Left ventricle myocardium inferior (tissue), 1 donor: Measurements from ENCODE around the gene TUBB1. TPM values are rescaled to one million over a fixed set of nuclear protein-coding genes. Genes with fewer than 3 reads are reported as not detected.
A peak's percentile ranks its signal among the peaks of the same experiment; 100 is the strongest.

ENCODE experiments used
- DNase-seq: peaks from one replicate; pipeline ENCODE4 v3.0.0-alpha.2; 2020
- H3K27ac ChIP-seq: fragments of 200-600 bp; replicated peaks from 2 replicates; pipeline ENCODE4 v1.8.0; 2021
- H3K27me3 ChIP-seq: fragments of 200-600 bp; 2 replicates; pipeline ENCODE4 v1.8.0; 2021; ENCODE audit warnings: low read depth
- H3K36me3 ChIP-seq: fragments of 200-600 bp; 2 replicates; pipeline ENCODE4 v1.8.0; 2021
- H3K4me1 ChIP-seq: fragments of 200-600 bp; 2 replicates; pipeline ENCODE4 v1.8.0; 2021
- H3K4me3 ChIP-seq: fragments of 200-600 bp; 2 replicates; pipeline ENCODE4 v1.8.0; 2021; ENCODE audit warnings: mild to moderate bottlenecking, moderate library complexity
- H3K9me3 ChIP-seq: fragments of 200-600 bp; replicated peaks from 2 replicates; pipeline ENCODE4 v1.8.0; 2021
- intact Hi-C: fragments of 100-400 bp; cut with micrococcal nuclease; formaldehyde crosslinking; loops from one replicate; pipeline ENCODE4 v1.11.0; 2022
- total RNA-seq: library from RNA; stranded (reverse); fragmentation: NEBNext Ultra II Directional; extraction: Animal tissue kit (Norgen Biotek cat#: 25700); gene quantifications from one replicate; pipeline ENCODE4 v1.2.1, GENCODE V29; 2021
- TF ChIP-seq, protein P1 (sequence below): fragments of 200-600 bp; IDR thresholded peaks from 2 replicates; pipeline ENCODE4 v1.8.0; 2021; ENCODE audit warnings: antibody characterized with exemption, mild to moderate bottlenecking, borderline replicate concordance
- donor health status: DM: no; HTN: yes; CAD: no; lungs with severe emphysema.

Gene TUBB1
- total RNA-seq, 1 donor from 2014 or later = 0.30 TPM

DNA sequence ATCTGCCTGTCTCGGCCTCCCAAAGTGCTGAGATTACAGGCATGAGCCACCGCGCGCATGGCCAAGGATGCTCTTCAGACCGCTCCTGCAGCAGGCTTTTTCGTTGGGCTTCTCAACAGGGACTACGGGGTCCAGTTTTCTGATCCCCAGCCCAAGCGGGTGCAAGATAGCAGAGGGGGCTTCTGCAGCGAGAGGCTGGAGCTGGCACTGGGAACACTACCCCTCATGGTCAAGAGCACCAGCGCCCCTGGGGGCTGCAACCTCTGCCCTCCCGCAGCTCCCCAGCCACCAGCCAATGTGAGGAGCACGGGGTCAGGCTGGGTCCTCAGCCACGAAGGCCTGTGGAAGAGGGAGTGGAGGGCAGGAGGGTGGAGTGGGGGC lies 18.2 kb upstream of the TUBB1 start:
- TF ChIP-seq, protein P1, sequence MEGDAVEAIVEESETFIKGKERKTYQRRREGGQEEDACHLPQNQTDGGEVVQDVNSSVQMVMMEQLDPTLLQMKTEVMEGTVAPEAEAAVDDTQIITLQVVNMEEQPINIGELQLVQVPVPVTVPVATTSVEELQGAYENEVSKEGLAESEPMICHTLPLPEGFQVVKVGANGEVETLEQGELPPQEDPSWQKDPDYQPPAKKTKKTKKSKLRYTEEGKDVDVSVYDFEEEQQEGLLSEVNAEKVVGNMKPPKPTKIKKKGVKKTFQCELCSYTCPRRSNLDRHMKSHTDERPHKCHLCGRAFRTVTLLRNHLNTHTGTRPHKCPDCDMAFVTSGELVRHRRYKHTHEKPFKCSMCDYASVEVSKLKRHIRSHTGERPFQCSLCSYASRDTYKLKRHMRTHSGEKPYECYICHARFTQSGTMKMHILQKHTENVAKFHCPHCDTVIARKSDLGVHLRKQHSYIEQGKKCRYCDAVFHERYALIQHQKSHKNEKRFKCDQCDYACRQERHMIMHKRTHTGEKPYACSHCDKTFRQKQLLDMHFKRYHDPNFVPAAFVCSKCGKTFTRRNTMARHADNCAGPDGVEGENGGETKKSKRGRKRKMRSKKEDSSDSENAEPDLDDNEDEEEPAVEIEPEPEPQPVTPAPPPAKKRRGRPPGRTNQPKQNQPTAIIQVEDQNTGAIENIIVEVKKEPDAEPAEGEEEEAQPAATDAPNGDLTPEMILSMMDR = no peak
- intact Hi-C loops = no loop called here
- Histone ChIP-seq H3K9me3 (no peaks in the 10 kb centered on the region), H3K4me3 (no peak overlapping the region), H3K27me3 (no peaks in the 10 kb centered on the region), H3K4me1 (peaks cover 32% of the 10 kb centered on the region), H3K36me3 (peaks cover 60% of the 10 kb centered on the region), H3K27ac (no peak overlapping the region)
- DNase-seq = no peak

DNA sequence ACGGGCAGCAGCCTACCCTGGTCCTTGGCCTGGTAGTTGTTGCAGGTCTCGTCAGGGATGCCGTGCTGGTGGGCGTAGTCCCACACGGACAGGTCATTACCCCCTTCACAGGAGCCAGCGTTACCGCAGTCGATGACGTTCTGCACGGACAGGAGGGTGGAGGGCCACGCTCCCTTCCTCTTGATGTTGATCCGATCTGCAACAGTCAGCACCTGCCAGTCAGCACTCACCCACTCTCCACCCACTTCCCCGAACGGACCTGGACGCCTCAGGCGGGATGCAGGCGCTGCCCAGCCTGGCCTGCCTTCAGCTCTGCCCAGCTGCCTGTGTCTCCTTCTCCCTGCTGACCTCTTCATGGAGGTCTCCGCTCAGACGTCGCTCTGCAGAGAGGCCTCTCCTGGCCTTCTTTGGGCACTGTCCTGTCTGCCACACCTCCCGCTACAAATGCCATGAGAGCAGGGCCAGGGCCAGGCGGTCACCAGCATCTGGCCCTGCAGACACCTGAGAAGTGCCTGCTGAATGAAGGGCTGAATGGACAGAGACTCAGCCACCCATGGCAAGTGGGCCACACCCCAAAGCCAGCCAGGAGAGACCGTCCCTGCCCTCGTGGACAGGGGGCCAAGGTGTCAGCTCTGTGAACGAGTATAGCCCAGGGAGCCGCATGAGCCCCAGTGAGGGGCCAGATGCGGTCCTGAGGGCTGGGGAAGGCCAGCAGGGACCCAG lies 17.6 kb upstream of the TUBB1 start:
- Histone ChIP-seq H3K27ac (no peak overlapping the region), H3K27me3 (no peaks in the 10 kb centered on the region), H3K9me3 (no peaks in the 10 kb centered on the region), H3K4me1 (peaks cover 37% of the 10 kb centered on the region), H3K36me3 (peaks cover 55% of the 10 kb centered on the region), H3K4me3 (no peak overlapping the region)
- DNase-seq = no peak
- TF ChIP-seq, protein P1 = no peak
- intact Hi-C loops = no loop called here

DNA sequence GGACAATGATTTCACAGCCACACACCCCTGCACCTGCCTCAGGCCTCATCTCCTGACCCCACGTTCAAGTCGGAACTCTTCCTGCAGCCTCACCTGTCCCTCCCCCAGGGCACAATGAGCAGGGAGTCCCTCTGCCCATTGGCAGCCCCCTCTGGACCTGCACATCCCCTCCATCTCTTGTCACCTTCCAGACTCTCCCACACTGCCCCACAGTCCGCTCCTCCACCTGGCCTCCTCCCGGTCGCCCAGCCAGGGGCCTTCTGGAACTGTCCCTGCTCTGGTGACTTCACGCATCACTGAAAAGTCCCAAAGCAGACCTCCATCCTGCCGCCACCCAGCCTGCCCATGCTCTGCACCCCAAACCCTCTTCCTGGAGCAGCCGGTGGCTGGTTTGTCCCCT lies 16.8 kb upstream of the TUBB1 start:
- intact Hi-C loops = no loop called here
- no peak for DNase-seq

GRCh38 chr20:59002874-59003399 lies 16.3 kb upstream of the TUBB1 start:
- H3K27ac ChIP-seq = no peak overlapping the region

More for the DNA sequence above, 16.8 kb upstream of the TUBB1 start:
- Histone ChIP-seq H3K4me3 (no peak overlapping the region), H3K9me3 (no peaks in the 10 kb centered on the region), H3K4me1 (peaks cover 45% of the 10 kb centered on the region), H3K27ac (no peak overlapping the region), H3K27me3 (no peaks in the 10 kb centered on the region), H3K36me3 (peaks cover 47% of the 10 kb centered on the region)
- TF ChIP-seq, protein P1 = no peak

DNA sequence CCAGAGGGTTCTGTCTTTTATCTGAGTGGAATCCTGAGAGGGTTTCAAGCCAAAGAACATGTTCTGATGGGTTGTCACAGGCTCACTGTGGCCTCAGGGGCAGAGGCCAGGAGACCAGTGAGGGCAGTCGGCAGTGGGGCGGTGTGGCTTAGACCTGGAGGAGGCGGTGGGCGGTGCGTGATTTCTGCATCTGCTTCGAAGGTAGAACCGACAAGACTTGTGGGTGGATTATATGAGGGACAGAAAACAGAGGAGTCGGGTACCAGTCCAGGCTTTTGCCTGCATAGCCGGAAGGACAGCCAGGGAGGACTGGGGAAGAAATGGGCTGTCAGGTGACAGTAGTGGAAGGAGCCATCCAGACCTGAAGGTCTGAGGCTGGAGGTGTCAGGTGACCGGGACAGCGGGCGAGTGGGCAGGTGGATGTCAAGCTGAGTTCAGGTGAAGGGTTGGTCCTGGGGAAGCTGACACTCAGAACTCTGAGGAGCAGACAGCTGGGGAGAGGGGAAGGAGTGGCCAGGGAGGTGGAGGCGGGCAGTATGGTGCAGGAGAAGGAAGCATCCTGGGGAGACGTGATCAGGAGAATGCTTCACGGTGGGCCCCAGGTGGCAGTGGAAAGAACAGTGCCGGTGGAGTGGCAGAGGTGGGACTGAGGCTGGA lies 15.3 kb upstream of the TUBB1 start:
- H3K36me3 ChIP-seq = peaks cover 31% of the 10 kb centered on the region
- intact Hi-C loops = no loop called here
- no peaks in the 10 kb centered on the region for H3K27me3 ChIP-seq
- peaks cover 51% of the 10 kb centered on the region for H3K4me1 ChIP-seq
- H3K4me3 ChIP-seq = peak overlapping the region; percentile 96
- no peak for DNase-seq
- TF ChIP-seq, protein P1 = no peak
- H3K9me3 ChIP-seq = no peaks in the 10 kb centered on the region
- H3K27ac ChIP-seq = peak overlapping the region; percentile 89

More at GRCh38 chr20:59002874-59003399, 16.3 kb upstream of the TUBB1 start:
- intact Hi-C loops = no loop called here
- no peak overlapping the region for H3K4me3 ChIP-seq
- peaks cover 41% of the 10 kb centered on the region for H3K36me3 ChIP-seq
- H3K4me1 ChIP-seq = peaks cover 51% of the 10 kb centered on the region
- TF ChIP-seq, protein P1 = no peak
- DNase-seq = no peak
- no peaks in the 10 kb centered on the region for H3K27me3 ChIP-seq
- no peaks in the 10 kb centered on the region for H3K9me3 ChIP-seq
